HEK293 (cell line): ENCODE data around the gene FBXO42.

Experiments
- CTCF ChIA-PET: fragments of 350-600 bp; formaldehyde crosslinking; extraction: SDS; loops from one replicate; lab custom pipeline; 2021; ENCODE audit warnings: antibody characterized with exemption; lab: Yijun Ruan, JAX
- POLR2A ChIA-PET: fragments of 300-600 bp; formaldehyde crosslinking; extraction: SDS; loops from one replicate; lab custom pipeline; 2020; ENCODE audit warnings: antibody characterized with exemption, inconsistent platforms; lab: Yijun Ruan, JAX
- H3K27ac ChIP-seq: fragments of 200-500 bp; sonication (Bioruptor generic); 2 replicates; pipeline ENCODE4 v1.5.1; 2014; ENCODE audit warnings: low read depth, low read length, control low read depth, inconsistent platforms; ENCODE audit errors: extremely low read depth
- H3K36me3 ChIP-seq, 2 experiments: fragments of 200-500 bp in 1 of 2; sonication (Bioruptor generic) in 1 of 2; 1 replicate in 1 of 2; 2 replicates in 1 of 2; pipeline ENCODE4 v1.5.1; 2014 to 2017; ENCODE audit warnings: inconsistent platforms in 2 of 2, low read length in 2 of 2; ENCODE audit not compliant: control insufficient read depth in 2 of 2, insufficient read depth in 1 of 2
- H3K4me1 ChIP-seq: fragments of 200-500 bp; sonication (Bioruptor generic); 2 replicates; pipeline ENCODE4 v1.5.1; 2014; ENCODE audit warnings: mild to moderate bottlenecking, low read length, inconsistent platforms; ENCODE audit not compliant: control insufficient read depth, insufficient read depth
- H3K4me3 ChIP-seq: 2 replicates; pipeline ENCODE4 v1.5.1; 2011; ENCODE audit warnings: low read depth, mild to moderate bottlenecking, control low read depth, low read length, moderate library complexity
- H3K9me3 ChIP-seq: fragments of 200-500 bp; sonication (Bioruptor generic); 2 replicates; pipeline ENCODE4 v1.5.1; 2014; ENCODE audit warnings: low read depth, low read length, inconsistent platforms; ENCODE audit not compliant: control insufficient read depth, insufficient read depth
- GLI2 ChIP-seq: fragments of 450-650 bp; formaldehyde crosslinking; IDR thresholded peaks from 2 replicates; pipeline ENCODE4; 2017; ENCODE audit warnings: missing biosample characterization, missing genetic modification characterization, low read depth, borderline replicate concordance
- KLF16 ChIP-seq: fragments of 450-650 bp; formaldehyde crosslinking; IDR thresholded peaks from 2 replicates; pipeline ENCODE4 v1.5.1; 2017; ENCODE audit warnings: missing biosample characterization, missing genetic modification characterization
- MEIS1 ChIP-seq: sonication (generic); formaldehyde crosslinking; IDR thresholded peaks from 2 replicates; pipeline ENCODE4 v1.8.1; 2022; ENCODE audit warnings: missing genetic modification reagents, mild to moderate bottlenecking, borderline replicate concordance
- TRIM28 ChIP-seq: IDR thresholded peaks from 2 replicates; pipeline ENCODE4 v1.6.1; 2011; ENCODE audit warnings: low read length, control low read depth, borderline replicate concordance
- YY1 ChIP-seq: fragments of 450-650 bp; formaldehyde crosslinking; IDR thresholded peaks from 2 replicates; pipeline ENCODE4 v1.5.1; 2018; ENCODE audit warnings: missing biosample characterization, missing genetic modification characterization
- ZNF138 ChIP-seq: fragments of 450-650 bp; formaldehyde crosslinking; IDR thresholded peaks from 2 replicates; pipeline ENCODE4 v1.5.1; 2016; ENCODE audit warnings: missing biosample characterization, missing genetic modification characterization, borderline replicate concordance
- ZNF2 ChIP-seq: fragments of 450-650 bp; formaldehyde crosslinking; IDR thresholded peaks from 2 replicates; pipeline ENCODE4 v1.5.1; 2016; ENCODE audit warnings: missing biosample characterization, missing genetic modification characterization
- ZNF266 ChIP-seq: fragments of 450-650 bp; formaldehyde crosslinking; IDR thresholded peaks from 2 replicates; pipeline ENCODE4 v1.5.1; 2016; ENCODE audit warnings: missing biosample characterization, missing genetic modification characterization, low read depth
- ZNF335 ChIP-seq: fragments of 450-650 bp; formaldehyde crosslinking; conservative IDR thresholded peaks from 2 replicates; pipeline ENCODE4 v1.5.1; 2016; ENCODE audit warnings: missing biosample characterization, missing genetic modification characterization
- ZNF341 ChIP-seq: fragments of 450-650 bp; formaldehyde crosslinking; IDR thresholded peaks from 2 replicates; pipeline ENCODE4; 2016; ENCODE audit warnings: low read depth, missing biosample characterization, missing genetic modification characterization
- ZNF391 ChIP-seq: fragments of 450-650 bp; formaldehyde crosslinking; IDR thresholded peaks from 2 replicates; pipeline ENCODE4 v1.5.1; 2016; ENCODE audit warnings: low read depth, missing biosample characterization, missing genetic modification characterization, borderline replicate concordance
- ZNF394 ChIP-seq: fragments of 450-650 bp; formaldehyde crosslinking; IDR thresholded peaks from 2 replicates; pipeline ENCODE4 v1.5.1; 2016; ENCODE audit warnings: missing biosample characterization, missing genetic modification characterization, mild to moderate bottlenecking, moderate library complexity, borderline replicate concordance
- ZNF600 ChIP-seq: fragments of 450-650 bp; formaldehyde crosslinking; IDR thresholded peaks from 2 replicates; pipeline ENCODE4 v1.5.1; 2016; ENCODE audit warnings: missing biosample characterization, missing genetic modification characterization
- ZNF610 ChIP-seq: fragments of 450-650 bp; formaldehyde crosslinking; IDR thresholded peaks from 2 replicates; pipeline ENCODE4 v1.5.1; 2016; ENCODE audit warnings: missing biosample characterization, missing genetic modification characterization, borderline replicate concordance
- ZNF629 ChIP-seq: fragments of 450-650 bp; formaldehyde crosslinking; IDR thresholded peaks from 2 replicates; pipeline ENCODE4 v1.5.1; 2017; ENCODE audit warnings: missing biosample characterization, missing genetic modification characterization
- ZNF777 ChIP-seq: fragments of 450-650 bp; formaldehyde crosslinking; IDR thresholded peaks from 2 replicates; pipeline ENCODE4 v1.5.1; 2017; ENCODE audit warnings: missing biosample characterization, missing genetic modification characterization, borderline replicate concordance
- TF ChIP-seq, protein P1 (sequence below): fragments of 450-650 bp; formaldehyde crosslinking; IDR thresholded peaks from 2 replicates; pipeline ENCODE4 v1.5.1; 2016; ENCODE audit warnings: missing biosample characterization, missing genetic modification characterization, low read depth
- TF ChIP-seq, protein P2 (sequence below): fragments of 450-650 bp; formaldehyde crosslinking; conservative IDR thresholded peaks from 2 replicates; pipeline ENCODE4 v1.5.1; 2016; ENCODE audit warnings: low read depth, missing biosample characterization, missing genetic modification characterization
- TF ChIP-seq, protein P3 (sequence below): fragments of 450-650 bp; formaldehyde crosslinking; IDR thresholded peaks from 2 replicates; pipeline ENCODE4 v1.5.1; 2016; ENCODE audit warnings: missing biosample characterization, missing genetic modification characterization
- TF ChIP-seq, protein P4 (sequence below): fragments of 450-650 bp; formaldehyde crosslinking; IDR thresholded peaks from 2 replicates; pipeline ENCODE4 v1.5.1; 2016; ENCODE audit warnings: missing biosample characterization, missing genetic modification characterization
- TF ChIP-seq, protein P5 (sequence below): fragments of 450-650 bp; formaldehyde crosslinking; IDR thresholded peaks from 2 replicates; pipeline ENCODE4 v1.5.1; 2016; ENCODE audit warnings: missing biosample characterization, missing genetic modification characterization
- TF ChIP-seq, protein P6 (sequence below): sonication (generic); formaldehyde crosslinking; IDR thresholded peaks from 2 replicates; pipeline ENCODE4 v1.8.1; 2022; ENCODE audit warnings: mild to moderate bottlenecking, moderate library complexity, missing genetic modification reagents

Gene FBXO42

DNA sequence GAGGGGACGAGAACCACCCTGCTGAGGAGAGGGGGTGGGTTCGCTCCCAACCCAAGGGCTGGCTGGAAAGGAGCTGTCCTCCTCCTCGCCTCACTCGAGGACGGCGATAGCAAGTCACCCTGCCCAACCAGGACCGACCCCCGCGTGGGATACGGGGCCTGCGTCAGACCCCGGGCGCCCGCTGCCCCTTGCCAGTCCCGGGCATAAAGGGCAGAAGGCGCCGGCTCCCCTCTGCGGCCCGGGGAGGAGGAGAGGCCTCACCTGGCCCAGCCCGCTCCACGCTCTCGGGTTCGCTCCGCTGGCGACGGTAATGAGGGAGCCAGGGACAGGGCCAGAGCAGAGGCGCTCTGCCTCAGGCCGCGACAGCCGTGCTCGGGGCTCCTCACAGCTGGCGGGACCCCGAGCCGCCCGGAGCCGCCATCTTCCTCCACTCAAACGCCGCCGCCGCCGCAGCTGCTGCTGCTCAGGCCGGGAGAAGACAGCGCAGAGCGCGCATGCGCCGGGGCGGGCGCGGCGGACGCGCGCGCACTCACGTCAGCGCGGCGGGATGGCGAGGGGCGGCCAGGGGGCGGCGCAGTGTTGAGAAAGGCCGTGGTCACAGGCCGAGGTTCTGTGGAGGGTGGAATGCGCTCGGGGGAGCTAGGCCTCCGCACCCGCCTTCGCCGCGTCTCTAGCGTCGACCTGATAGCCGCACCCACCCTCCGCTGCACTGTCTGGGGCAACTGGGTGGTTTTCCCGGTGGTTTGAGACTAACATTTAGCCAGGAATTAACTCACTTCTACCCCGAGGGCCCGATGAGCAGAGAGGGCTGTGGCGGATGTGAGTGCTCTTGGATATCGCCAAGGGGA lies at the start of gene FBXO42:
FBXO42 (minus strand) TSS at position 487 of the 848 bp plus-strand sequence. CDS start 37,062 bp downstream, outside the sequence.
- Histone ChIP-seq H3K4me1 (peaks cover 16% of the 10 kb centered on the region), H3K9me3 (no peaks in the 10 kb centered on the region), H3K4me3 (peak within 1 kb of the TSS; percentile 95), H3K27ac (peak within 1 kb of the TSS; percentile 75), H3K36me3 (no peaks in the 10 kb centered on the region)
- CTCF ChIA-PET, result interaction anchor here (0.6 to 4.4 kb wide), 7 partner anchors 11 to 161 kb away, joined by 3 to 36 read pairs (median 3); no protein-coding TSS in a partner anchor
- POLR2A ChIA-PET, result interaction anchor here (0.6 to 2.7 kb wide), 7 partner anchors 11 to 211 kb away, joined by 3 to 9 read pairs (median 5); partner anchors contain the start of gene SZRD1
- no peak for TF ChIP-seq GLI2 (tag by site-specific recombination)
- TF ChIP-seq ZNF391 (tag by site-specific recombination), result peak; percentile 56; the same call in 1 of the 2 replicates
- TF ChIP-seq, protein P1, sequence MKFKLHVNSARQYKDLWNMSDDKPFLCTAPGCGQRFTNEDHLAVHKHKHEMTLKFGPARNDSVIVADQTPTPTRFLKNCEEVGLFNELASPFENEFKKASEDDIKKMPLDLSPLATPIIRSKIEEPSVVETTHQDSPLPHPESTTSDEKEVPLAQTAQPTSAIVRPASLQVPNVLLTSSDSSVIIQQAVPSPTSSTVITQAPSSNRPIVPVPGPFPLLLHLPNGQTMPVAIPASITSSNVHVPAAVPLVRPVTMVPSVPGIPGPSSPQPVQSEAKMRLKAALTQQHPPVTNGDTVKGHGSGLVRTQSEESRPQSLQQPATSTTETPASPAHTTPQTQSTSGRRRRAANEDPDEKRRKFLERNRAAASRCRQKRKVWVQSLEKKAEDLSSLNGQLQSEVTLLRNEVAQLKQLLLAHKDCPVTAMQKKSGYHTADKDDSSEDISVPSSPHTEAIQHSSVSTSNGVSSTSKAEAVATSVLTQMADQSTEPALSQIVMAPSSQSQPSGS (tag by site-specific recombination), result no peak
- TF ChIP-seq, protein P2, sequence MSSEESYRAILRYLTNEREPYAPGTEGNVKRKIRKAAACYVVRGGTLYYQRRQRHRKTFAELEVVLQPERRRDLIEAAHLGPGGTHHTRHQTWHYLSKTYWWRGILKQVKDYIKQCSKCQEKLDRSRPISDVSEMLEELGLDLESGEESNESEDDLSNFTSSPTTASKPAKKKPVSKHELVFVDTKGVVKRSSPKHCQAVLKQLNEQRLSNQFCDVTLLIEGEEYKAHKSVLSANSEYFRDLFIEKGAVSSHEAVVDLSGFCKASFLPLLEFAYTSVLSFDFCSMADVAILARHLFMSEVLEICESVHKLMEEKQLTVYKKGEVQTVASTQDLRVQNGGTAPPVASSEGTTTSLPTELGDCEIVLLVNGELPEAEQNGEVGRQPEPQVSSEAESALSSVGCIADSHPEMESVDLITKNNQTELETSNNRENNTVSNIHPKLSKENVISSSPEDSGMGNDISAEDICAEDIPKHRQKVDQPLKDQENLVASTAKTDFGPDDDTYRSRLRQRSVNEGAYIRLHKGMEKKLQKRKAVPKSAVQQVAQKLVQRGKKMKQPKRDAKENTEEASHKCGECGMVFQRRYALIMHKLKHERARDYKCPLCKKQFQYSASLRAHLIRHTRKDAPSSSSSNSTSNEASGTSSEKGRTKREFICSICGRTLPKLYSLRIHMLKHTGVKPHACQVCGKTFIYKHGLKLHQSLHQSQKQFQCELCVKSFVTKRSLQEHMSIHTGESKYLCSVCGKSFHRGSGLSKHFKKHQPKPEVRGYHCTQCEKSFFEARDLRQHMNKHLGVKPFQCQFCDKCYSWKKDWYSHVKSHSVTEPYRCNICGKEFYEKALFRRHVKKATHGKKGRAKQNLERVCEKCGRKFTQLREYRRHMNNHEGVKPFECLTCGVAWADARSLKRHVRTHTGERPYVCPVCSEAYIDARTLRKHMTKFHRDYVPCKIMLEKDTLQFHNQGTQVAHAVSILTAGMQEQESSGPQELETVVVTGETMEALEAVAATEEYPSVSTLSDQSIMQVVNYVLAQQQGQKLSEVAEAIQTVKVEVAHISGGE, result 0 out of 2 replicates have a peak, but pooled peaks have one; percentile 18
- 0 out of 2 replicates have a peak, but pooled peaks have one; percentile 52 for TF ChIP-seq ZNF2 (tag by site-specific recombination)
- peak; percentile 62; the same call in 1 of the 2 replicates for TF ChIP-seq TRIM28
- peak; percentile 28; the same call in 1 of the 2 replicates for TF ChIP-seq MEIS1 (CRISPR knock-in tag)
- TF ChIP-seq, protein P3, sequence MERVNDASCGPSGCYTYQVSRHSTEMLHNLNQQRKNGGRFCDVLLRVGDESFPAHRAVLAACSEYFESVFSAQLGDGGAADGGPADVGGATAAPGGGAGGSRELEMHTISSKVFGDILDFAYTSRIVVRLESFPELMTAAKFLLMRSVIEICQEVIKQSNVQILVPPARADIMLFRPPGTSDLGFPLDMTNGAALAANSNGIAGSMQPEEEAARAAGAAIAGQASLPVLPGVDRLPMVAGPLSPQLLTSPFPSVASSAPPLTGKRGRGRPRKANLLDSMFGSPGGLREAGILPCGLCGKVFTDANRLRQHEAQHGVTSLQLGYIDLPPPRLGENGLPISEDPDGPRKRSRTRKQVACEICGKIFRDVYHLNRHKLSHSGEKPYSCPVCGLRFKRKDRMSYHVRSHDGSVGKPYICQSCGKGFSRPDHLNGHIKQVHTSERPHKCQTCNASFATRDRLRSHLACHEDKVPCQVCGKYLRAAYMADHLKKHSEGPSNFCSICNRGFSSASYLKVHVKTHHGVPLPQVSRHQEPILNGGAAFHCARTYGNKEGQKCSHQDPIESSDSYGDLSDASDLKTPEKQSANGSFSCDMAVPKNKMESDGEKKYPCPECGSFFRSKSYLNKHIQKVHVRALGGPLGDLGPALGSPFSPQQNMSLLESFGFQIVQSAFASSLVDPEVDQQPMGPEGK, result peak; percentile 56
- 0 out of 2 replicates have a peak, but pooled peaks have one; percentile 21 for TF ChIP-seq ZNF610 (tag by site-specific recombination)
- no peak for TF ChIP-seq ZNF777 (tag by site-specific recombination)
- TF ChIP-seq, protein P4, sequence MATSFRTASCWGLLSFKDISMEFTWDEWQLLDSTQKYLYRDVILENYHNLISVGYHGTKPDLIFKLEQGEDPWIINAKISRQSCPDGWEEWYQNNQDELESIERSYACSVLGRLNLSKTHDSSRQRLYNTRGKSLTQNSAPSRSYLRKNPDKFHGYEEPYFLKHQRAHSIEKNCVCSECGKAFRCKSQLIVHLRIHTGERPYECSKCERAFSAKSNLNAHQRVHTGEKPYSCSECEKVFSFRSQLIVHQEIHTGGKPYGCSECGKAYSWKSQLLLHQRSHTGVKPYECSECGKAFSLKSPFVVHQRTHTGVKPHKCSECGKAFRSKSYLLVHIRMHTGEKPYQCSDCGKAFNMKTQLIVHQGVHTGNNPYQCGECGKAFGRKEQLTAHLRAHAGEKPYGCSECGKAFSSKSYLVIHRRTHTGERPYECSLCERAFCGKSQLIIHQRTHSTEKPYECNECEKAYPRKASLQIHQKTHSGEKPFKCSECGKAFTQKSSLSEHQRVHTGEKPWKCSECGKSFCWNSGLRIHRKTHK (tag by site-specific recombination), result no peak
- TF ChIP-seq ZNF138 (tag by site-specific recombination), result no peak
- peak; percentile 29 for TF ChIP-seq ZNF600
- TF ChIP-seq ZNF629, result no peak; the same call in 1 of the 2 replicates
- no peak for TF ChIP-seq ZNF394 (tag by site-specific recombination)
- TF ChIP-seq ZNF266, result no peak
- peak; percentile 42 for TF ChIP-seq KLF16 (tag by site-specific recombination)
- TF ChIP-seq, protein P5, sequence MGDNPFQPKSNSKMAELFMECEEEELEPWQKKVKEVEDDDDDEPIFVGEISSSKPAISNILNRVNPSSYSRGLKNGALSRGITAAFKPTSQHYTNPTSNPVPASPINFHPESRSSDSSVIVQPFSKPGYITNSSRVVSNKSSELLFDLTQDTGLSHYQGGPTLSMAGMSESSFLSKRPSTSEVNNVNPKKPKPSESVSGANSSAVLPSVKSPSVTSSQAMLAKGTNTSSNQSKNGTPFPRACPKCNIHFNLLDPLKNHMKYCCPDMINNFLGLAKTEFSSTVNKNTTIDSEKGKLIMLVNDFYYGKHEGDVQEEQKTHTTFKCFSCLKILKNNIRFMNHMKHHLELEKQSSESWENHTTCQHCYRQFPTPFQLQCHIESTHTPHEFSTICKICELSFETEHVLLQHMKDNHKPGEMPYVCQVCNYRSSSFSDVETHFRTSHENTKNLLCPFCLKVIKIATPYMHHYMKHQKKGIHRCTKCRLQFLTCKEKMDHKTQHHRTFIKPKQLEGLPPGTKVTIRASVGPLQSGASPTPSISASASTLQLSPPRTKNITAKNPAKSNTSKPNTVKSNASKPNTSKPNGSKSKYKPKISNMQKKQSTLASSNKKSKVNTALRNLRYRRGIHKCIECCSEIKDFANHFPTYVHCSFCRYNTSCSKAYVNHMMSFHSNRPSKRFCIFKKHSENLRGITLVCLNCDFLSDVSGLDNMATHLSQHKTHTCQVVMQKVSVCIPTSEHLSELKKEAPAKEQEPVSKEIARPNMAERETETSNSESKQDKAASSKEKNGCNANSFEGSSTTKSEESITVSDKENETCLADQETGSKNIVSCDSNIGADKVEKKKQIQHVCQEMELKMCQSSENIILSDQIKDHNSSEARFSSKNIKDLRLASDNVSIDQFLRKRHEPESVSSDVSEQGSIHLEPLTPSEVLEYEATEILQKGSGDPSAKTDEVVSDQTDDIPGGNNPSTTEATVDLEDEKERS (tag by site-specific recombination), result no peak
- peak; percentile 96 for TF ChIP-seq ZNF335 (tag by site-specific recombination)
- TF ChIP-seq, protein P6, sequence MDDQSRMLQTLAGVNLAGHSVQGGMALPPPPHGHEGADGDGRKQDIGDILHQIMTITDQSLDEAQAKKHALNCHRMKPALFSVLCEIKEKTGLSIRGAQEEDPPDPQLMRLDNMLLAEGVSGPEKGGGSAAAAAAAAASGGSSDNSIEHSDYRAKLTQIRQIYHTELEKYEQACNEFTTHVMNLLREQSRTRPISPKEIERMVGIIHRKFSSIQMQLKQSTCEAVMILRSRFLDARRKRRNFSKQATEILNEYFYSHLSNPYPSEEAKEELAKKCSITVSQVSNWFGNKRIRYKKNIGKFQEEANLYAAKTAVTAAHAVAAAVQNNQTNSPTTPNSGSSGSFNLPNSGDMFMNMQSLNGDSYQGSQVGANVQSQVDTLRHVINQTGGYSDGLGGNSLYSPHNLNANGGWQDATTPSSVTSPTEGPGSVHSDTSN (CRISPR knock-in tag), result peak; percentile 80; the same call in 1 of the 2 replicates
- peak; percentile 88 for TF ChIP-seq YY1 (tag by site-specific recombination)
- TF ChIP-seq ZNF341, result peak; percentile 89
